ENCODE data around the gene RASSF5. TPM values are rescaled to one million over a fixed set of nuclear protein-coding genes. Genes with fewer than 3 reads are reported as not detected.

The RASSF5 gene
- total and polyA plus RNA-seq, 9 of the 15 experiments (the other 6 are each of a cell fraction or from before 2014, with no cell fraction given) = 6.1 to 41.0 (median 25.2) TPM

DNA sequence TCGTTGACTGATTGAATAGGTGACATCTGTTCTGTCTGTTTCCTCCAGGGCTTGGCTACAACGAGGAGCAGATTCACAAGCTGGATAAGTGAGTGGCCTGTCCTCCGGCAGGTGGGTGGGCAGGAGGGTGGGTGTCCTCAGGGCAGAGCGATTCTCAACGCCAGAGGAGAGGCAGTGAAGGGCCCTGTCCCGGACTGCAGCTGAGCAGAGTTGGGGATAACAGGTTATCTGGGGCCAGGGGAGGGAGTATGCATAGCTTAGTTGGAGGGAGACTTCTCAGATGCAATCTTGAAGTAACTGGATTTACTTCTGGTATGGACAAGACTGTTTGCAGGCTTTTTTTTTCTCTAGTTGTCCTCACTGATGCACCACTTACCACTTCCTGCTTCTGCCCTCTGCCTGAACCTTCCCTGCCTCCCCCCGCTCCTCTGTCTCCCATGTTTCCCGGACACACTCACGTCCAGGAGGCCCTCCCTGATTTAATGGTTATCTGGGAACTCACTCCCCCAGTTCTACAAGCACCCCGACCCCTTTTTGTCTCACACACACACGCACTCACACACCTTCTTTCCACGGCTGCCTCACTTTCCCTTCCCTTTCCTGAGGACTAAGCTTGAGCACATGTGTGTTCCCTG lies 16.4 kb upstream of the RASSF5 start (continued):
- TF ChIP-seq ELF4 (CRISPR knock-in tag; IDR thresholded peaks at IDR 0.05) (peak; percentile 89; the same call in 1 of the 2 replicates), ZFP36 (IDR thresholded peaks at IDR 0.05; ENCODE audit: low read depth, low read length, partially characterized antibody) (peak; percentile 43), RNF2 (IDR thresholded peaks at IDR 0.05) (peak; percentile 40; the same call in 1 of the 2 replicates), ZZZ3 (IDR thresholded peaks at IDR 0.05) (no peak), VEZF1 (CRISPR knock-in tag; IDR thresholded peaks at IDR 0.05) (peak; percentile 80), ZBTB17 (CRISPR knock-in tag; IDR thresholded peaks at IDR 0.05) (peak; percentile 58; the same call in 1 of the 2 replicates), DMBX1 (CRISPR knock-in tag; IDR thresholded peaks at IDR 0.05; ENCODE audit: borderline replicate concordance) (0 out of 2 replicates have a peak, but pooled peaks have one; percentile 28), ZFP1 (CRISPR knock-in tag; IDR thresholded peaks at IDR 0.05) (no peak), ZNF644 (tag; IDR thresholded peaks at IDR 0.05; ENCODE audit: low read depth) (0 out of 2 replicates have a peak, but pooled peaks have one; percentile 46), NR2C2 (CRISPR knock-in tag; IDR thresholded peaks at IDR 0.05) (no peak), NR2C2 (tag; IDR thresholded peaks at IDR 0.05) (peak; percentile 56; the same call in 1 of the 2 replicates), ZNF766 (CRISPR knock-in tag; conservative IDR thresholded peaks at IDR 0.05) (0 out of 2 replicates have a peak, but pooled peaks have one; percentile 23), NR4A1 (CRISPR knock-in tag; IDR thresholded peaks at IDR 0.05) (no peak), NR4A1 (tag; IDR thresholded peaks at IDR 0.05) (peak; percentile 36; the same call in 1 of the 2 replicates), ZNF518B (CRISPR knock-in tag; IDR thresholded peaks at IDR 0.05) (no peak), SLC30A9 (CRISPR knock-in tag; IDR thresholded peaks at IDR 0.05) (no peak), ESRRA (IDR thresholded peaks at IDR 0.05; ENCODE audit: borderline replicate concordance, low read depth) (no peak), NR2C1 (IDR thresholded peaks at IDR 0.05) (no peak), NR2C1 (tag; IDR thresholded peaks at IDR 0.05) (no peak)
- TF ChIP-seq, protein P1, sequence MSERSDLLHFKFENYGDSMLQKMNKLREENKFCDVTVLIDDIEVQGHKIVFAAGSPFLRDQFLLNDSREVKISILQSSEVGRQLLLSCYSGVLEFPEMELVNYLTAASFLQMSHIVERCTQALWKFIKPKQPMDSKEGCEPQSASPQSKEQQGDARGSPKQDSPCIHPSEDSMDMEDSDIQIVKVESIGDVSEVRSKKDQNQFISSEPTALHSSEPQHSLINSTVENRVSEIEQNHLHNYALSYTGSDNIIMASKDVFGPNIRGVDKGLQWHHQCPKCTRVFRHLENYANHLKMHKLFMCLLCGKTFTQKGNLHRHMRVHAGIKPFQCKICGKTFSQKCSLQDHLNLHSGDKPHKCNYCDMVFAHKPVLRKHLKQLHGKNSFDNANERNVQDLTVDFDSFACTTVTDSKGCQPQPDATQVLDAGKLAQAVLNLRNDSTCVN (CRISPR knock-in tag; IDR thresholded peaks at IDR 0.05) = peak; percentile 93
- TF ChIP-seq, protein P2, sequence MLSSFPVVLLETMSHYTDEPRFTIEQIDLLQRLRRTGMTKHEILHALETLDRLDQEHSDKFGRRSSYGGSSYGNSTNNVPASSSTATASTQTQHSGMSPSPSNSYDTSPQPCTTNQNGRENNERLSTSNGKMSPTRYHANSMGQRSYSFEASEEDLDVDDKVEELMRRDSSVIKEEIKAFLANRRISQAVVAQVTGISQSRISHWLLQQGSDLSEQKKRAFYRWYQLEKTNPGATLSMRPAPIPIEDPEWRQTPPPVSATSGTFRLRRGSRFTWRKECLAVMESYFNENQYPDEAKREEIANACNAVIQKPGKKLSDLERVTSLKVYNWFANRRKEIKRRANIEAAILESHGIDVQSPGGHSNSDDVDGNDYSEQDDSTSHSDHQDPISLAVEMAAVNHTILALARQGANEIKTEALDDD (IDR thresholded peaks at IDR 0.05) = peak; percentile 59; the same call in 1 of the 2 replicates

All from K562 (cell line).